CD4-positive, alpha-beta T cell treated with Interleukin-21 for 1 hour (primary cell): ENCODE measurements around the gene RFESD.
"Not testable (repeated sequence)": the region's sequence is repeated elsewhere in the genome, so short reads cannot be mapped to it uniquely, and the experiment has no call there.

Experiments used
- DNase-seq: peaks from one replicate; pipeline ENCODE4 v3.0.0-alpha.2; 2020

Gene RFESD

GRCh38 chr5:95630394-95630917, 16.1 kb upstream of the RFESD start:
- no peak for DNase-seq

- no peak for DNase-seq
Observed at GRCh38 chr5:95631255-95631958, 15.2 kb upstream of the RFESD start.

GRCh38 chr5:95631991-95632675, 14.4 kb upstream of the RFESD start:
- DNase-seq = peak; percentile 85

GRCh38 chr5:95632942-95633341, 13.6 kb upstream of the RFESD start:
- DNase-seq = not testable (repeated sequence)

GRCh38 chr5:95633671-95634070, 12.9 kb upstream of the RFESD start:
- DNase-seq = no peak

GRCh38 chr5:95634081-95634480, 12.5 kb upstream of the RFESD start:
- DNase-seq = no peak

GRCh38 chr5:95638632-95639031, 7.9 kb upstream of the RFESD start:
- DNase-seq = no peak

- DNase-seq = no peak
Observed at GRCh38 chr5:95641741-95642220, 4.8 kb upstream of the RFESD start.

- DNase-seq = no peak
Observed at GRCh38 chr5:95643152-95643551, 3.4 kb upstream of the RFESD start.

GRCh38 chr5:95644351-95645042, 2.1 kb upstream of the RFESD start:
- peak; percentile 73 for DNase-seq

GRCh38 chr5:95646226-95646568, 380 bp upstream of the RFESD start:
- not testable (repeated sequence) for DNase-seq

- DNase-seq = no peak
Observed at GRCh38 chr5:95647886-95648860, 1.6 kb downstream of the RFESD start.

GRCh38 chr5:95649274-95649673, 2.7 kb downstream of the RFESD start:
- no peak for DNase-seq

- DNase-seq = no peak
Observed at GRCh38 chr5:95649842-95650620, 3.5 kb downstream of the RFESD start.

GRCh38 chr5:95652849-95653248, 6.3 kb downstream of the RFESD start:
- DNase-seq = no peak

GRCh38 chr5:95654196-95654595, 7.6 kb downstream of the RFESD start:
- DNase-seq = no peak

- no peak for DNase-seq
Observed at GRCh38 chr5:95655575-95655974, 9.0 kb downstream of the RFESD start.

GRCh38 chr5:95660060-95660459, 13.5 kb downstream of the RFESD start:
- no peak for DNase-seq

GRCh38 chr5:95662946-95663345, 16.4 kb downstream of the RFESD start:
- DNase-seq = no peak

GRCh38 chr5:95664204-95664786, 17.7 kb downstream of the RFESD start:
- DNase-seq = peak; percentile 52

- DNase-seq = no peak
Observed at GRCh38 chr5:95667061-95667618, 20.6 kb downstream of the RFESD start.
